ENCODE results near the gene OR4D5. TPM values are rescaled to one million over a fixed set of nuclear protein-coding genes. Genes with fewer than 3 reads are reported as not detected.

Gene OR4D5
- total RNA-seq, 1 donor from 2014 or later: not detected

- no peak overlapping the region for H3K27ac Mint-ChIP-seq
- intact Hi-C loops (cut with micrococcal nuclease): no loop called here
- no peaks in the 10 kb centered on the region for H3K36me3 Mint-ChIP-seq (ENCODE audit: low read depth)
- no peaks in the 10 kb centered on the region for H3K27me3 Mint-ChIP-seq (ENCODE audit: low read depth)
- H3K9me3 Mint-ChIP-seq: peaks cover 2% of the 10 kb centered on the region
- H3K4me3 Mint-ChIP-seq (ENCODE audit: low read depth): no peak overlapping the region
- no peaks in the 10 kb centered on the region for H3K4me1 Mint-ChIP-seq (ENCODE audit: low read depth)
- DNase-seq (ENCODE audit: low spot score): no peak
These were observed 37.5 kb downstream of the OR4D5 start for GRCh38 chr11:123976770-123977560.

- Mint-ChIP-seq H3K27me3 (ENCODE audit: low read depth) (no peaks in the 10 kb centered on the region), H3K4me1 (ENCODE audit: low read depth) (no peaks in the 10 kb centered on the region), H3K4me3 (ENCODE audit: low read depth) (no peak within 1 kb of the TSS), H3K9me3 (peaks cover 7% of the 10 kb centered on the region), H3K27ac (no peak within 1 kb of the TSS), H3K36me3 (ENCODE audit: low read depth) (no peaks in the 10 kb centered on the region)
- intact Hi-C loops (cut with micrococcal nuclease): no loop called here
- DNase-seq (ENCODE audit: low spot score): no peak
These were observed 38.4 kb downstream of the OR4D5 start, which contains the start of gene OR10S1 for GRCh38 chr11:123977731-123978347. TSS of gene OR10S1 (minus strand) at chr11:123977781. CDS start at chr11:123977664, 117 bp downstream.

GRCh38 chr11:123979311-123979710 lies 39.9 kb downstream of the OR4D5 start:
- peaks cover 7% of the 10 kb centered on the region for H3K9me3 Mint-ChIP-seq
- no peaks in the 10 kb centered on the region for H3K27me3 Mint-ChIP-seq (ENCODE audit: low read depth)
- no peak overlapping the region for H3K4me3 Mint-ChIP-seq (ENCODE audit: low read depth)
- H3K36me3 Mint-ChIP-seq (ENCODE audit: low read depth): no peaks in the 10 kb centered on the region
- no peak overlapping the region for H3K27ac Mint-ChIP-seq
- intact Hi-C loops (cut with micrococcal nuclease): no loop called here
- no peaks in the 10 kb centered on the region for H3K4me1 Mint-ChIP-seq (ENCODE audit: low read depth)
- DNase-seq (ENCODE audit: low spot score): no peak

Other genes with a start within 250 kb of the OR4D5 start
- gene ZNF202, start 198.0 kb upstream of the OR4D5 start, total RNA-seq: 19.2 and 22.3 TPM in 2 replicates
- not detected in 2 replicates for gene OR6X1, start 185.1 kb upstream of the OR4D5 start, total RNA-seq
- gene OR6M1, start 133.3 kb upstream of the OR4D5 start, total RNA-seq: not detected in 2 replicates
- not detected in 2 replicates for gene TMEM225, start 53.9 kb upstream of the OR4D5 start, total RNA-seq
- gene OR8D4, start 37.5 kb upstream of the OR4D5 start, total RNA-seq: not detected in 2 replicates
- not detected in 2 replicates for gene OR6T1, start 4.2 kb downstream of the OR4D5 start, total RNA-seq
- not detected in 2 replicates for gene OR10S1, start 38.2 kb downstream of the OR4D5 start, total RNA-seq
- gene OR10G6, start 55.5 kb downstream of the OR4D5 start, total RNA-seq: not detected in 2 replicates
- gene OR10G4, start 73.4 kb downstream of the OR4D5 start, total RNA-seq: not detected in 2 replicates
- gene OR10G9, start 83.4 kb downstream of the OR4D5 start, total RNA-seq: not detected in 2 replicates
- gene OR10G8, start 87.2 kb downstream of the OR4D5 start, total RNA-seq: not detected in 2 replicates
- not detected in 2 replicates for gene OR10G7, start 101.7 kb downstream of the OR4D5 start, total RNA-seq
- 4.6 TPM in 2 replicates for gene VWA5A, start 175.8 kb downstream of the OR4D5 start, total RNA-seq
- gene OR10D3, start 243.7 kb downstream of the OR4D5 start, total RNA-seq: not detected in 2 replicates